Body of pancreas (tissue), 4 donors: ENCODE results near the gene TMEM266. TPM values are rescaled to one million over a fixed set of nuclear protein-coding genes. Genes with fewer than 3 reads are reported as not detected.

Source experiments
- ATAC-seq: fragments of 150-250 bp; one replicate; pipeline ENCODE4 v1.9.1; 2016
- DNase-seq, 4 donors: peaks; one replicate each; pipeline ENCODE4 v3.0.0-alpha.2; 2019
- H3K27ac ChIP-seq, 4 donors: fragments of 200-600 bp; sonication (generic); 1 replicate in 3 of 4; 2 replicates in 1 of 4; pipeline versions ENCODE4 v1.5.1 to v1.6.1; 2016 to 2019; ENCODE audit warnings: mild to moderate bottlenecking in 1 of 4, mixed read lengths in 1 of 4, moderate library complexity in 1 of 4
- H3K27me3 ChIP-seq, 2 donors: fragments of 200-600 bp; sonication (generic); one replicate each; pipeline ENCODE4 v1.6.0; 2016; ENCODE audit warnings: mild to moderate bottlenecking in 1 of 2
- H3K36me3 ChIP-seq, 2 donors: fragments of 200-600 bp; sonication (generic); replicated peaks in 1 of 2; 2 replicates each; pipeline ENCODE4 v1.5.1; 2016; ENCODE audit warnings: low read depth in 2 of 2; ENCODE audit not compliant: insufficient read depth in 1 of 2
- H3K4me1 ChIP-seq: fragments of 200-600 bp; sonication (generic); one replicate; pipeline ENCODE4 v1.6.0; 2016
- H3K4me3 ChIP-seq, 2 donors: fragments of 200-600 bp; sonication (generic); 1 replicate in 1 of 2; 2 replicates in 1 of 2; pipeline ENCODE4 v1.5.1; 2016 to 2019
- H3K9me3 ChIP-seq, 3 donors: fragments of 200-600 bp; sonication (generic); 1 replicate in 2 of 3; 2 replicates in 1 of 3; pipeline ENCODE4 v1.5.1; 2016
- POLR2A ChIP-seq, 3 donors: fragments of 450-650 bp; IDR thresholded peaks; one replicate each; pipeline ENCODE4 v1.6.1; 2016; ENCODE audit warnings: antibody characterized with exemption in 3 of 3, mild to moderate bottlenecking in 2 of 3
- WGBS, 2 donors: methylation state at CpG; one replicate each; pipeline ENCODE4 v1.1.5; 2017; 5-methylcytosine and 5-hydroxymethylcytosine counted together
- intact Hi-C: fragments of 100-400 bp; cut with DNase I; formaldehyde crosslinking; loops from one replicate; pipeline ENCODE4 v1.15.1; 2023
- total RNA-seq, 2 donors: library from RNA; depleted of rRNA; stranded (reverse); fragments of >200 nt; gene quantifications; one replicate each; pipeline ENCODE4 v1.1.0, GENCODE V29; 2016
- TF ChIP-seq, protein P1 (sequence below), 7 experiments: fragments of 450-650 bp in 4 of 7; fragments of 200-600 bp in 3 of 7; sonication (generic) in 3 of 7; IDR thresholded peaks; one replicate each; pipeline ENCODE4 v1.5.1; 2016 to 2019; ENCODE audit warnings: antibody characterized with exemption in 7 of 7

Gene TMEM266
- total RNA-seq, 2 donors from 2014 or later, result 0.66 to 9.1 TPM

DNA sequence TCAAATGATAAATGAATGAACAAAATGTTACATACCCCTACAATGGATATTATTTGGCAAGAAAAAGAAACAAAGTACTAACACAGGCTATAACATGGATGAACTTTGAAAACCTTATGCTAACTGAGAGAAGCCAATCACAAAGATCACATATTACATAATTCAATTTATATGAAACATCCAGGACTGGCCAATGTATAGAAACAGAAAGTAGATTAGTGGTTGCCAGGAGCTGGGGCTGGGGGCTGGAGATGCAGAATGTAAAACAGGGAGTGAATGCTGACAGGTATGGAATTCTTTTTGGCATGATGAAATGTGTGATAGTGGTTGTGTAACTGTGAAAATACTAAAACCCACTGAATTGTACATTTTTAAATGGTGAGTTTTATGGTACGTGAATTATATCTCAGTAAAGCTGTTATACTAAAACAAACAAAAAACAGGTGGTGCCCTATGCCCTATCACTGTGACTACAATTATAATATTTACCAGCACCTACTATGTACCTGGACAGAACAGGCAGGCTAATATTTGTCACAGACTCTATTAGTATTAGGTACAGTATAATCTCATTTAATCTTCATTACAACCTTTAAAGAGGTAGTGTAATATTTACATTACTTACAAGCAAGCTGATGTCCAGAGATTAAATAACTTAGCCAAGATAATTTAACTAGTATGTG is 161.4 kb downstream of the TMEM266 start:
- Histone ChIP-seq H3K4me3 (no peak overlapping the region), H3K27me3 (no peaks in the 10 kb centered on the region), H3K9me3 (no peaks in the 10 kb centered on the region), H3K27ac (no peak overlapping the region), H3K36me3 (peaks cover 0 to 4% of the 10 kb centered on the region in 2 donors), H3K4me1 (peaks cover 16% of the 10 kb centered on the region)
- intact Hi-C loops, result no loop called here
- DNase-seq (no peak), ATAC-seq (no peak)
- TF ChIP-seq, protein P1, sequence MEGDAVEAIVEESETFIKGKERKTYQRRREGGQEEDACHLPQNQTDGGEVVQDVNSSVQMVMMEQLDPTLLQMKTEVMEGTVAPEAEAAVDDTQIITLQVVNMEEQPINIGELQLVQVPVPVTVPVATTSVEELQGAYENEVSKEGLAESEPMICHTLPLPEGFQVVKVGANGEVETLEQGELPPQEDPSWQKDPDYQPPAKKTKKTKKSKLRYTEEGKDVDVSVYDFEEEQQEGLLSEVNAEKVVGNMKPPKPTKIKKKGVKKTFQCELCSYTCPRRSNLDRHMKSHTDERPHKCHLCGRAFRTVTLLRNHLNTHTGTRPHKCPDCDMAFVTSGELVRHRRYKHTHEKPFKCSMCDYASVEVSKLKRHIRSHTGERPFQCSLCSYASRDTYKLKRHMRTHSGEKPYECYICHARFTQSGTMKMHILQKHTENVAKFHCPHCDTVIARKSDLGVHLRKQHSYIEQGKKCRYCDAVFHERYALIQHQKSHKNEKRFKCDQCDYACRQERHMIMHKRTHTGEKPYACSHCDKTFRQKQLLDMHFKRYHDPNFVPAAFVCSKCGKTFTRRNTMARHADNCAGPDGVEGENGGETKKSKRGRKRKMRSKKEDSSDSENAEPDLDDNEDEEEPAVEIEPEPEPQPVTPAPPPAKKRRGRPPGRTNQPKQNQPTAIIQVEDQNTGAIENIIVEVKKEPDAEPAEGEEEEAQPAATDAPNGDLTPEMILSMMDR (IDR thresholded peaks at IDR 0.05), result no peak
- no peak for TF ChIP-seq POLR2A (IDR thresholded peaks at IDR 0.05)
- WGBS, 2 donors, result 76% methylated on average over 1 of the region's 1 CpG

DNA sequence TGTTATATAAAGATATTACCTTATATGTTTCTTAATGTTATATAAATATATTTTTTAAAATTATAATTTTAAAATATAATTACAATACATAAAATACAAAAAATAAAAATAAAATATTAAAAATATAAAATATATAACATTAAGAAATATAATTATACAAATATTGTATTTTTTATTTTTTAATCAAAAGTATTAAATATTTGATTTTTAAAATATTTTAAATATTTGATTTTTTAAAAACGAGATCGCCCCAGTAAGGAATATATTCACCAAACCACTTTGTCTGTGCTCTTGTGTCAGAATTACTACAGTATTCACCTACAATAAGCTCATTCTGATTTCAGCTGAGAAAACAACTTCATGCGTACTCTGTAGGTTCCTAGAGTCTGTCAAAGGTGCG is 162.4 kb downstream of the TMEM266 start:
- ATAC-seq (no peak), DNase-seq (no peak)
- TF ChIP-seq, protein P1 (IDR thresholded peaks at IDR 0.05), result no peak
- TF ChIP-seq POLR2A (IDR thresholded peaks at IDR 0.05), result no peak
- 93 to 94% methylated on average over 4 of the region's 4 CpGs for WGBS, 2 donors
- Histone ChIP-seq H3K36me3 (peaks cover 0 to 4% of the 10 kb centered on the region in 2 donors), H3K4me3 (no peak overlapping the region), H3K9me3 (no peaks in the 10 kb centered on the region), H3K4me1 (peaks cover 12% of the 10 kb centered on the region), H3K27me3 (no peaks in the 10 kb centered on the region), H3K27ac (no peak overlapping the region)
- intact Hi-C loops, result no loop called here

DNA sequence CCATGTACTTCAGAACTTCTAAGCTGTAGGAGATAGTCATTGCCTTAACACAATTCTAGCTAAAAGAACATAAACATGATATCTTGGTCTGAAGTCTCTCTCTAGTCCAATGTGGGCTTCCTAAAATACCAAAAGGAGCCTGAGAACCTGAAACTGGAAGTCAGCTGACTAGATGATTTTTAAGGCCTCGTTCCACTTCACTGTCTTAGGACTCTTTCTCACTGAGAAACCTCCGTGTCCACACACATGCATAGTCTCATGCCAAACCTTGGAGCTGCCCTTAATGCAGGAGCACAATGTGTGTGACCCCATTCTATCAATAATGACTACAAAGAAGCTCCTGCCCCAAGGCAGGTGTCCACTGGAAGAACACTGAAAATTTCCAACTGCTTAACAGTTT is 163.7 kb downstream of the TMEM266 start:
- no peaks in the 10 kb centered on the region for H3K4me1 ChIP-seq
- H3K27ac ChIP-seq, result no peak overlapping the region
- H3K9me3 ChIP-seq, result no peaks in the 10 kb centered on the region
- H3K4me3 ChIP-seq, result no peak overlapping the region
- ATAC-seq (no peak), DNase-seq (no peak)
- intact Hi-C loops, result no loop called here
- no peak for TF ChIP-seq POLR2A (IDR thresholded peaks at IDR 0.05)
- TF ChIP-seq, protein P1 (IDR thresholded peaks at IDR 0.05), result no peak
- WGBS, 2 donors, result 95 to 100% methylated on average over 2 of the region's 2 CpGs
- H3K36me3 ChIP-seq, result peaks cover 0 to 4% of the 10 kb centered on the region in 2 donors
- H3K27me3 ChIP-seq, result no peaks in the 10 kb centered on the region

DNA sequence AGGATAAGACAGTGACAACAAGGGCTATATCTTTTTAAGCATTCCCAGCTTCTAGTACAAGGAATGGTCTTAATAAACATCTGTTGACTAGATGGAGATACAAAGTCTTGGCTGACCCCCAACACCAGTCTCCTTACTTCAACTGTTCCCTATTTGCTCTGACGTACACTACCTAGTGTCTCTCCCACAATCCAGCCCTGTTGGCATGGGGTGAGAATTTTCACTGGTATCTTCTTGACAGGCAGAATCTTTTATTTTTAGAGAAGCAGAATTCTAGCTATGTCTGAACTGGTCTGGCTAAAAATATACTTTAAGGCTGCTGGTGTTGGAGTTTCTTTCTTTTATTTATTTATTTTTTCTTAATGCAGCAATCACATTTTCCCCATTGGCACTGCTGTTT is 169.5 kb downstream of the TMEM266 start:
- Histone ChIP-seq H3K27ac (no peak overlapping the region), H3K27me3 (no peaks in the 10 kb centered on the region), H3K36me3 (peaks cover 0 to 11% of the 10 kb centered on the region in 2 donors), H3K9me3 (no peaks in the 10 kb centered on the region), H3K4me3 (no peak overlapping the region), H3K4me1 (no peaks in the 10 kb centered on the region)
- WGBS, 2 donors, result 86 to 100% methylated on average over 1 of the region's 1 CpG
- ATAC-seq, result no peak
- DNase-seq, result no peak
- TF ChIP-seq, protein P1 (IDR thresholded peaks at IDR 0.05), result no peak
- TF ChIP-seq POLR2A (IDR thresholded peaks at IDR 0.05), result no peak
- intact Hi-C loops, result no loop called here

DNA sequence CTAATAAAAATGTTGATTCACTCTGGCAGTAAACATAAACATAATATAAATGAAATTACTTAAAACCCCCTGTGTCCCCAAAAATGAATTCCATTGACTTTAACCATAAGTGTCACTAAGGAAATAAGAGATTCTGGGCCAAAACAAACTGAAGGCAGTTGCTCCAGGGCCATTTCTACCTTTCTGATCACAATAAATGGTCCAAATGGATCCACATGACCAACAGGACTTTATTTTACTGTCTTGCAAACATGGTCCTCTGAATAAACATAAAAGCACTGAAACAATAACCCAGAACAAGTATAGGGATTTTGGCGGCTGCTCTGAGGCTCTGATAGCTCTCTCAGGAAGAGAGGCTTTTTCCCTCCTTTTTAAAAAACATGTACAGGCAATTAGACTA is 174.1 kb downstream of the TMEM266 start:
- TF ChIP-seq, protein P1 (IDR thresholded peaks at IDR 0.05), result no peak
- TF ChIP-seq POLR2A (IDR thresholded peaks at IDR 0.05), result no peak
- Histone ChIP-seq H3K27ac (no peak overlapping the region), H3K4me3 (no peak overlapping the region), H3K36me3 (peaks cover 0 to 8% of the 10 kb centered on the region in 2 donors), H3K27me3 (no peaks in the 10 kb centered on the region), H3K4me1 (no peaks in the 10 kb centered on the region), H3K9me3 (no peaks in the 10 kb centered on the region)
- ATAC-seq (no peak), DNase-seq (no peak)
- WGBS, 2 donors, result 95% methylated on average over 1 of the region's 1 CpG
- intact Hi-C loops, result no loop called here
